HEK293 (cell line): ENCODE measurements around the gene LMAN2L.

Experiments used
- ZSCAN30 ChIP-seq: fragments of 450-650 bp; IDR thresholded peaks from 2 replicates; pipeline ENCODE4 v1.5.1; 2018; ENCODE audit warnings: missing biosample characterization, mild to moderate bottlenecking, missing genetic modification characterization, moderate library complexity
- TF ChIP-seq, protein P1 (sequence below): fragments of 450-650 bp; formaldehyde crosslinking; IDR thresholded peaks from 2 replicates; pipeline ENCODE4 v1.5.1; 2016; ENCODE audit warnings: missing biosample characterization, missing genetic modification characterization
- TF ChIP-seq, protein P2 (sequence below): fragments of 450-650 bp; formaldehyde crosslinking; IDR thresholded peaks from 2 replicates; pipeline ENCODE4 v1.5.1; 2016; ENCODE audit warnings: missing biosample characterization, missing genetic modification characterization
- TF ChIP-seq, protein P3 (sequence below): fragments of 450-650 bp; formaldehyde crosslinking; IDR thresholded peaks from 2 replicates; pipeline ENCODE4 v1.5.1; 2016; ENCODE audit warnings: missing biosample characterization, missing genetic modification characterization

DNA sequence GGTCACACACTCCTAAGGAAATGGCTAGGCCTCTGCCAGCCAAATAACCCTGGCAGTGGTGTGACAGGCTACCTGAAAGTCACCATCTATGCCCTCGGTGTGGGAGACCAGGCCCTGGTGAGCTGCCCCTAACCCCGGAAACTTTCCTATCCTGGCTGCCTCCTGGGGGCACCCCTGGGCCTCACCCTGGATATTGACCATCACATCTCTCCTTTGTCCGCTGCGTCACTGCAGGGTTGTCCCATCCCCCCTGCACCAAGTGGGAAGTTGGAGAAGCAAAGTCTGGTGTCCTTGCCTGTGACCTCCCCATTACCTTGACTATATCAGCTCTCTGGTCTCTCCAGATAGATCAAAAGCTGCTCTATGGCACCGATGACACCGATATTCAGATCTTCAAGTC, 78.5 kb downstream of the LMAN2L start:
- no peak for TF ChIP-seq ZSCAN30
- TF ChIP-seq, protein P1, sequence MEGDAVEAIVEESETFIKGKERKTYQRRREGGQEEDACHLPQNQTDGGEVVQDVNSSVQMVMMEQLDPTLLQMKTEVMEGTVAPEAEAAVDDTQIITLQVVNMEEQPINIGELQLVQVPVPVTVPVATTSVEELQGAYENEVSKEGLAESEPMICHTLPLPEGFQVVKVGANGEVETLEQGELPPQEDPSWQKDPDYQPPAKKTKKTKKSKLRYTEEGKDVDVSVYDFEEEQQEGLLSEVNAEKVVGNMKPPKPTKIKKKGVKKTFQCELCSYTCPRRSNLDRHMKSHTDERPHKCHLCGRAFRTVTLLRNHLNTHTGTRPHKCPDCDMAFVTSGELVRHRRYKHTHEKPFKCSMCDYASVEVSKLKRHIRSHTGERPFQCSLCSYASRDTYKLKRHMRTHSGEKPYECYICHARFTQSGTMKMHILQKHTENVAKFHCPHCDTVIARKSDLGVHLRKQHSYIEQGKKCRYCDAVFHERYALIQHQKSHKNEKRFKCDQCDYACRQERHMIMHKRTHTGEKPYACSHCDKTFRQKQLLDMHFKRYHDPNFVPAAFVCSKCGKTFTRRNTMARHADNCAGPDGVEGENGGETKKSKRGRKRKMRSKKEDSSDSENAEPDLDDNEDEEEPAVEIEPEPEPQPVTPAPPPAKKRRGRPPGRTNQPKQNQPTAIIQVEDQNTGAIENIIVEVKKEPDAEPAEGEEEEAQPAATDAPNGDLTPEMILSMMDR (tag by site-specific recombination): no peak
- TF ChIP-seq, protein P2, sequence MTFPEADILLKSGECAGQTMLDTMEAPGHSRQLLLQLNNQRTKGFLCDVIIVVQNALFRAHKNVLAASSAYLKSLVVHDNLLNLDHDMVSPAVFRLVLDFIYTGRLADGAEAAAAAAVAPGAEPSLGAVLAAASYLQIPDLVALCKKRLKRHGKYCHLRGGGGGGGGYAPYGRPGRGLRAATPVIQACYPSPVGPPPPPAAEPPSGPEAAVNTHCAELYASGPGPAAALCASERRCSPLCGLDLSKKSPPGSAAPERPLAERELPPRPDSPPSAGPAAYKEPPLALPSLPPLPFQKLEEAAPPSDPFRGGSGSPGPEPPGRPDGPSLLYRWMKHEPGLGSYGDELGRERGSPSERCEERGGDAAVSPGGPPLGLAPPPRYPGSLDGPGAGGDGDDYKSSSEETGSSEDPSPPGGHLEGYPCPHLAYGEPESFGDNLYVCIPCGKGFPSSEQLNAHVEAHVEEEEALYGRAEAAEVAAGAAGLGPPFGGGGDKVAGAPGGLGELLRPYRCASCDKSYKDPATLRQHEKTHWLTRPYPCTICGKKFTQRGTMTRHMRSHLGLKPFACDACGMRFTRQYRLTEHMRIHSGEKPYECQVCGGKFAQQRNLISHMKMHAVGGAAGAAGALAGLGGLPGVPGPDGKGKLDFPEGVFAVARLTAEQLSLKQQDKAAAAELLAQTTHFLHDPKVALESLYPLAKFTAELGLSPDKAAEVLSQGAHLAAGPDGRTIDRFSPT (tag by site-specific recombination): no peak
- TF ChIP-seq, protein P3, sequence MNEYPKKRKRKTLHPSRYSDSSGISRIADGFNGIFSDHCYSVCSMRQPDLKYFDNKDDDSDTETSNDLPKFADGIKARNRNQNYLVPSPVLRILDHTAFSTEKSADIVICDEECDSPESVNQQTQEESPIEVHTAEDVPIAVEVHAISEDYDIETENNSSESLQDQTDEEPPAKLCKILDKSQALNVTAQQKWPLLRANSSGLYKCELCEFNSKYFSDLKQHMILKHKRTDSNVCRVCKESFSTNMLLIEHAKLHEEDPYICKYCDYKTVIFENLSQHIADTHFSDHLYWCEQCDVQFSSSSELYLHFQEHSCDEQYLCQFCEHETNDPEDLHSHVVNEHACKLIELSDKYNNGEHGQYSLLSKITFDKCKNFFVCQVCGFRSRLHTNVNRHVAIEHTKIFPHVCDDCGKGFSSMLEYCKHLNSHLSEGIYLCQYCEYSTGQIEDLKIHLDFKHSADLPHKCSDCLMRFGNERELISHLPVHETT (tag by site-specific recombination): no peak
